Nephron progenitor cell (in vitro differentiated cells): Measurements from ENCODE around the gene HES7.

ENCODE experiments used
- DNase-seq: peaks from one replicate; pipeline ENCODE4 v3.0.0; 2021
- H3K27ac Mint-ChIP-seq: 2 replicates; pipeline ENCODE4 v1.8.0; 2021; ENCODE audit warnings: mild to moderate bottlenecking, moderate library complexity, mixed read lengths
- H3K27me3 Mint-ChIP-seq: 2 replicates; pipeline ENCODE4 v1.8.0; 2021; ENCODE audit warnings: mild to moderate bottlenecking, low read depth, mixed read lengths; ENCODE audit not compliant: poor library complexity
- H3K36me3 Mint-ChIP-seq: 2 replicates; pipeline ENCODE4 v1.8.0; 2021; ENCODE audit warnings: low read depth, mixed read lengths
- H3K4me1 Mint-ChIP-seq: 2 replicates; pipeline ENCODE4 v1.8.0; 2021; ENCODE audit warnings: mixed read lengths
- H3K4me3 Mint-ChIP-seq: 2 replicates; pipeline ENCODE4 v1.8.0; 2021; ENCODE audit warnings: mild to moderate bottlenecking, moderate library complexity, mixed read lengths
- H3K9me3 Mint-ChIP-seq: 2 replicates; pipeline ENCODE4 v1.8.0; 2021; ENCODE audit warnings: mild to moderate bottlenecking, moderate library complexity, mixed read lengths
- CTCF ChIP-seq: fragments of 200-600 bp; sonication (generic); IDR thresholded peaks from 2 replicates; pipeline ENCODE4 v1.5.0; 2021; ENCODE audit warnings: antibody characterized with exemption

HES7 gene

GRCh38 chr17:8096541-8096940, 27.4 kb downstream of the HES7 start:
- Mint-ChIP-seq H3K4me3 (no peak overlapping the region), H3K27ac (no peak overlapping the region), H3K36me3 (no peaks in the 10 kb centered on the region), H3K4me1 (peaks cover 11% of the 10 kb centered on the region), H3K9me3 (no peaks in the 10 kb centered on the region), H3K27me3 (peaks cover 70% of the 10 kb centered on the region)
- no peak for TF ChIP-seq CTCF
- DNase-seq, result no peak

- H3K27me3 Mint-ChIP-seq, result peaks cover 82% of the 10 kb centered on the region
- no peaks in the 10 kb centered on the region for H3K36me3 Mint-ChIP-seq
- H3K27ac Mint-ChIP-seq, result no peak overlapping the region
- H3K4me3 Mint-ChIP-seq, result no peak overlapping the region
- no peaks in the 10 kb centered on the region for H3K9me3 Mint-ChIP-seq
- DNase-seq, result no peak
- peaks cover 11% of the 10 kb centered on the region for H3K4me1 Mint-ChIP-seq
- no peak for TF ChIP-seq CTCF
These were observed 28.5 kb downstream of the HES7 start for GRCh38 chr17:8095361-8095760.

- H3K9me3 Mint-ChIP-seq, result no peaks in the 10 kb centered on the region
- H3K4me3 Mint-ChIP-seq, result no peak overlapping the region
- H3K36me3 Mint-ChIP-seq, result no peaks in the 10 kb centered on the region
- no peak overlapping the region for H3K27ac Mint-ChIP-seq
- TF ChIP-seq CTCF, result no peak
- H3K27me3 Mint-ChIP-seq, result peaks cover 87% of the 10 kb centered on the region
- peaks cover 4% of the 10 kb centered on the region for H3K4me1 Mint-ChIP-seq
- no peak for DNase-seq
These were observed 32.7 kb downstream of the HES7 start for GRCh38 chr17:8091033-8091687.

GRCh38 chr17:8089728-8090127, 34.2 kb downstream of the HES7 start:
- Mint-ChIP-seq H3K27me3 (peaks cover 89% of the 10 kb centered on the region), H3K4me1 (peaks cover 4% of the 10 kb centered on the region), H3K27ac (no peak overlapping the region), H3K9me3 (no peaks in the 10 kb centered on the region), H3K4me3 (no peak overlapping the region), H3K36me3 (no peaks in the 10 kb centered on the region)
- DNase-seq, result no peak
- no peak for TF ChIP-seq CTCF

- DNase-seq, result no peak
- Mint-ChIP-seq H3K27me3 (peaks cover 94% of the 10 kb centered on the region), H3K4me1 (no peaks in the 10 kb centered on the region), H3K36me3 (no peaks in the 10 kb centered on the region), H3K4me3 (no peak overlapping the region), H3K9me3 (no peaks in the 10 kb centered on the region), H3K27ac (no peak overlapping the region)
- no peak for TF ChIP-seq CTCF
These were observed 36.0 kb downstream of the HES7 start for GRCh38 chr17:8087952-8088230.
